ENCODE measurements around the gene PNPLA1. TPM values are rescaled to one million over a fixed set of nuclear protein-coding genes. Genes with fewer than 3 reads are reported as not detected.

PNPLA1 gene
- total RNA-seq, 1 experiment from 2014 or later, result 0.29 TPM

- no peak for ATAC-seq
- Histone ChIP-seq H2AFZ (ENCODE audit: low read length) (no peak overlapping the region), H3K9me2 (replicated peaks; ENCODE audit: low read length) (no peaks in the 10 kb centered on the region), H3K36me3 (ENCODE audit: low read depth, low read length) (no peaks in the 10 kb centered on the region), H4K20me1 (ENCODE audit: low read length) (no peaks in the 10 kb centered on the region), H3F3A (ENCODE audit: low read length, unreplicated experiment) (no peaks in the 10 kb centered on the region), H3K4me3 (ENCODE audit: low read length) (no peak overlapping the region), H3K4me1 (ENCODE audit: insufficient read depth, low read length) (peaks cover 3% of the 10 kb centered on the region), H3K79me2 (ENCODE audit: low read length) (no peaks in the 10 kb centered on the region), H3K4me2 (ENCODE audit: low read length) (no peak overlapping the region), H3K9me3 (ENCODE audit: low read length) (no peaks in the 10 kb centered on the region), H3K27me3 (ENCODE audit: low read length) (no peaks in the 10 kb centered on the region), H3K27ac (ENCODE audit: low read length) (no peak overlapping the region), H3K9ac (ENCODE audit: low read length) (no peak overlapping the region)
- BruUV-seq (replicated peaks), result no TSS peak
- no peak for TF ChIP-seq EZH2phosphoT487 (IDR thresholded peaks at IDR 0.05; ENCODE audit: borderline replicate concordance, low read length)
- no peak for TF ChIP-seq EZH2 (IDR thresholded peaks at IDR 0.05; ENCODE audit: low read length, unreplicated experiment)
- TF ChIP-seq CTCF (conservative IDR thresholded peaks at IDR 0.05; ENCODE audit: low read depth, low read length), result no peak
- ChIA-PET POLR2A (ENCODE audit: unreplicated experiment) (no interaction called here), CTCF (no interaction called here)
- intact Hi-C loops (cut with micrococcal nuclease), result no loop called here
- no peak for DNase-seq
Observed at GRCh38 chr6:36242626-36243025, 27.2 kb upstream of the PNPLA1 start.

- no peak overlapping the region for H3K4me2 ChIP-seq (ENCODE audit: low read length)
- no peaks in the 10 kb centered on the region for H3K9me3 ChIP-seq (ENCODE audit: low read length)
- no peak for DNase-seq
- ATAC-seq, result no peak
- no TSS peak for BruUV-seq (replicated peaks)
- no peak overlapping the region for H2AFZ ChIP-seq (ENCODE audit: low read length)
- ChIA-PET POLR2A (ENCODE audit: unreplicated experiment) (no interaction called here), CTCF (no interaction called here)
- H3K79me2 ChIP-seq (ENCODE audit: low read length), result no peaks in the 10 kb centered on the region
- no peak overlapping the region for H3K9ac ChIP-seq (ENCODE audit: low read length)
- H3K27ac ChIP-seq (ENCODE audit: low read length), result no peak overlapping the region
- H3K4me1 ChIP-seq (ENCODE audit: insufficient read depth, low read length), result peaks cover 14% of the 10 kb centered on the region
- no peak for TF ChIP-seq EZH2 (IDR thresholded peaks at IDR 0.05; ENCODE audit: low read length, unreplicated experiment)
- TF ChIP-seq CTCF (conservative IDR thresholded peaks at IDR 0.05; ENCODE audit: low read depth, low read length), result no peak
- no peak for TF ChIP-seq EZH2phosphoT487 (IDR thresholded peaks at IDR 0.05; ENCODE audit: borderline replicate concordance, low read length)
- no peaks in the 10 kb centered on the region for H3F3A ChIP-seq (ENCODE audit: low read length, unreplicated experiment)
- no peak overlapping the region for H3K4me3 ChIP-seq (ENCODE audit: low read length)
- H3K9me2 ChIP-seq (replicated peaks; ENCODE audit: low read length), result no peaks in the 10 kb centered on the region
- no peaks in the 10 kb centered on the region for H3K36me3 ChIP-seq (ENCODE audit: low read depth, low read length)
- intact Hi-C loops (cut with micrococcal nuclease), result no loop called here
- no peaks in the 10 kb centered on the region for H3K27me3 ChIP-seq (ENCODE audit: low read length)
- H4K20me1 ChIP-seq (ENCODE audit: low read length), result no peaks in the 10 kb centered on the region
Observed at GRCh38 chr6:36243562-36244212, 26.2 kb upstream of the PNPLA1 start.

GRCh38 chr6:36244641-36245280 is 25.1 kb upstream of the PNPLA1 start:
- BruUV-seq (replicated peaks), result no TSS peak
- Histone ChIP-seq H3K4me1 (ENCODE audit: insufficient read depth, low read length) (peaks cover 23% of the 10 kb centered on the region), H3K36me3 (ENCODE audit: low read depth, low read length) (no peaks in the 10 kb centered on the region), H3F3A (ENCODE audit: low read length, unreplicated experiment) (no peaks in the 10 kb centered on the region), H3K79me2 (ENCODE audit: low read length) (no peaks in the 10 kb centered on the region), H3K4me2 (ENCODE audit: low read length) (no peak overlapping the region), H3K9me3 (ENCODE audit: low read length) (no peaks in the 10 kb centered on the region), H4K20me1 (ENCODE audit: low read length) (no peaks in the 10 kb centered on the region), H3K9ac (ENCODE audit: low read length) (no peak overlapping the region), H3K27me3 (ENCODE audit: low read length) (no peaks in the 10 kb centered on the region), H3K27ac (ENCODE audit: low read length) (no peak overlapping the region), H3K4me3 (ENCODE audit: low read length) (no peak overlapping the region), H3K9me2 (replicated peaks; ENCODE audit: low read length) (no peaks in the 10 kb centered on the region), H2AFZ (ENCODE audit: low read length) (no peak overlapping the region)
- CTCF ChIA-PET, result no interaction called here
- DNase-seq (no peak), ATAC-seq (no peak)
- POLR2A ChIA-PET (ENCODE audit: unreplicated experiment), result no interaction called here
- TF ChIP-seq EZH2 (IDR thresholded peaks at IDR 0.05; ENCODE audit: low read length, unreplicated experiment) (no peak), CTCF (conservative IDR thresholded peaks at IDR 0.05; ENCODE audit: low read depth, low read length) (no peak), EZH2phosphoT487 (IDR thresholded peaks at IDR 0.05; ENCODE audit: borderline replicate concordance, low read length) (no peak)
- intact Hi-C loops (cut with micrococcal nuclease), result no loop called here
